Right lobe of liver (tissue), 4 donors: Measurements from ENCODE around the gene ABHD12.

Experiments
- CTCF ChIP-seq, 4 donors: fragments of 200-600 bp in 3 of 4; fragments of 450-650 bp in 1 of 4; IDR thresholded peaks; one replicate each; pipeline versions ENCODE4 v1.5.1 to v1.8.0; 2016 to 2022; ENCODE audit warnings: antibody characterized with exemption in 4 of 4, mild to moderate bottlenecking in 2 of 4
- POLR2A ChIP-seq: fragments of 450-650 bp; IDR thresholded peaks from one replicate; pipeline ENCODE4 v1.6.1; 2017; ENCODE audit warnings: antibody characterized with exemption, mild to moderate bottlenecking
- donor health status: DM: no; HTN: no; CAD: no.
- donor health status: DM: no; HTN: no; CAD: no.
- donor health status: DM: no; HTN: yes; CAD: no.

- TF ChIP-seq POLR2A: no peak
- no peak for TF ChIP-seq CTCF (IDR thresholded peaks at IDR 0.05)
Observed at GRCh38 chr20:25319241-25320034, 71.2 kb downstream of the ABHD12 start.
